NCI-H187 treated with DMSO at 0.1 percent for 48 hours (cell line): Measurements from ENCODE around the gene SMAD6.

ENCODE experiments used
- DNase-seq: peaks from one replicate; lab custom pipeline; 2025; lab: John Stamatoyannopoulos, UW

The SMAD6 gene

GRCh38 chr15:66702035-66702786, at the start of gene SMAD6:
SMAD6 (plus strand) TSS chr15:66702236; CDS start chr15:66703259, 1,023 bp downstream.
- peak; percentile 73 for DNase-seq

- DNase-seq, result no peak
Observed at GRCh38 chr15:66652806-66653205, 49.2 kb upstream of the SMAD6 start.

- no peak for DNase-seq
Observed at GRCh38 chr15:66653398-66653797, 48.6 kb upstream of the SMAD6 start.

- DNase-seq, result no peak
Observed at GRCh38 chr15:66653852-66654251, 48.2 kb upstream of the SMAD6 start.

GRCh38 chr15:66654361-66654738, 47.7 kb upstream of the SMAD6 start:
- DNase-seq, result no peak

- no peak for DNase-seq
Observed at GRCh38 chr15:66654739-66655375, 47.2 kb upstream of the SMAD6 start.

- DNase-seq, result no peak
Observed at GRCh38 chr15:66655511-66655910, 46.5 kb upstream of the SMAD6 start.

- DNase-seq, result no peak
Observed at GRCh38 chr15:66655997-66656396, 46.0 kb upstream of the SMAD6 start.

- DNase-seq, result no peak
Observed at GRCh38 chr15:66657185-66658020, 44.6 kb upstream of the SMAD6 start.

- no peak for DNase-seq
Observed at GRCh38 chr15:66658044-66658443, 44.0 kb upstream of the SMAD6 start.

- no peak for DNase-seq
Observed at GRCh38 chr15:66658855-66659254, 43.2 kb upstream of the SMAD6 start.

- no peak for DNase-seq
Observed at GRCh38 chr15:66659384-66659783, 42.7 kb upstream of the SMAD6 start.

- no peak for DNase-seq
Observed at GRCh38 chr15:66661432-66662096, 40.5 kb upstream of the SMAD6 start.

- no peak for DNase-seq
Observed at GRCh38 chr15:66662522-66662921, 39.5 kb upstream of the SMAD6 start.

GRCh38 chr15:66663664-66664063, 38.4 kb upstream of the SMAD6 start:
- no peak for DNase-seq

- no peak for DNase-seq
Observed at GRCh38 chr15:66670175-66670574, 31.9 kb upstream of the SMAD6 start.

GRCh38 chr15:66670762-66671580, 31.1 kb upstream of the SMAD6 start:
- DNase-seq, result peak; percentile 29

- no peak for DNase-seq
Observed at GRCh38 chr15:66672867-66673266, 29.2 kb upstream of the SMAD6 start.

- DNase-seq, result no peak
Observed at GRCh38 chr15:66673410-66674322, 28.4 kb upstream of the SMAD6 start.

- no peak for DNase-seq
Observed at GRCh38 chr15:66674756-66675155, 27.3 kb upstream of the SMAD6 start.
